Measurements from ENCODE around the gene PHC2. TPM values are rescaled to one million over a fixed set of nuclear protein-coding genes. Genes with fewer than 3 reads are reported as not detected.

The PHC2 gene
- polyA plus RNA-seq, 1 donor (not counting 4 experiments of a cell fraction or from before 2014, with no cell fraction given): 51.7 TPM

DNA sequence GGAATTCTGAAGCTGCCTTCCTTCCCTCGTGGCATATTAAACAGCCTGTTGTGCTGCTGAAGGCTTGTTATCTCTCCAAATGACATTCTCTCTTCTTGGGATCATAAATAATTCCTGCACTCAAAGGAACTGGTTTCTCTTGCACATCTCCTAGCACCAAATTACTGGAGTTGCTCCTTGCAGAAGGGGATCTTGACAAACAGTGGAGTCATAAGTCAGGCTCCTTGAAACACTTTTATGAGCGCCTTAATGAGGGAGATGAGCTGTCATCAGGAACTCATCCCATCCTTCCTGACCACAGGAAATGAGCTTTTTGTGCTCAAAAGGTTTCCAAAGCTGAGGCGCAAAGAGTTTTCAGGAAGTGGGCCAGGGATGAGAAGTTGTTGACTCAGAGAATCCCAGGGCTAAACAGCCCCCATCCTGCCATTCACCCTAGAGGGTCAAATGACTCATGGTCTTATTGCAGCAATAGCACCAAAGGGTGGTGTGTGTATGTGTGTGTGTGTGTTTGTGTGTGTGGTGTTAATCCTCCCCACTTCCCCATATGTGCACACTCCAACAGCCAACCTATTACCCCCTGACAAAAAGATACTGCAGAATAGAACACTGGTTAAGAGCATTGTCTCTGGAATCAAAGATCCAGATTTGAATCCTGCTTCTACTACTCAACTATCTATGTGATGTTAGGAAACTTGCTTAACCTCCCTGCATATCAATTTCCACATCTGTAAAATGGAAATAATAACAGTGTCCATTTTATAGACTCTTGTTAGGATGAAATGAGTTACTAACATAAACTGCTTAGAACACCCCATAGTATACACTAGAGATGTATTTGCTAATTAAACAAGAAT, 2.8 kb upstream of the PHC2 start:
- Histone ChIP-seq H2AFZ (ENCODE audit: control insufficient read depth, low read length) (no peak overlapping the region), H3K4me1 (ENCODE audit: control insufficient read depth, extremely low read depth, insufficient read depth, low read length) (peaks cover 48% of the 10 kb centered on the region), H3K9me1 (ENCODE audit: control insufficient read depth, extremely low read depth, insufficient read depth, low read length) (no peaks in the 10 kb centered on the region), H3K9me3 (ENCODE audit: control insufficient read depth, low read depth, low read length) (no peaks in the 10 kb centered on the region), H3K36me3 (ENCODE audit: control insufficient read depth in 2 of 2, extremely low read depth in 1 of 2, insufficient read depth in 2 of 2, low read length in 2 of 2) (no peaks in the 10 kb centered on the region), H3K79me2 (ENCODE audit: control insufficient read depth, insufficient read depth, low read length) (peaks cover 18% of the 10 kb centered on the region), H3K27me3 (ENCODE audit: control insufficient read depth, extremely low read depth, insufficient read depth, low read length) (no peaks in the 10 kb centered on the region), H3K27ac (ENCODE audit: control insufficient read depth, insufficient read depth, low read length) (peak overlapping the region; percentile 72), H3K4me3 (ENCODE audit: control insufficient read depth in 2 of 3, extremely low read depth in 1 of 3, insufficient read depth in 2 of 3, low read depth in 1 of 3, low read length in 3 of 3) (no peak overlapping the region), H3K9ac (ENCODE audit: control insufficient read depth, extremely low read depth, insufficient read depth, low read length) (no peak overlapping the region), H3K4me2 (ENCODE audit: control insufficient read depth, extremely low read depth, insufficient read depth, low read depth, low read length) (peak overlapping the region; percentile 69), H4K20me1 (ENCODE audit: control insufficient read depth, extremely low read depth, insufficient read depth, low read length) (no peaks in the 10 kb centered on the region)
- FAIRE-seq: peak; percentile 99
- TF ChIP-seq, protein P1, sequence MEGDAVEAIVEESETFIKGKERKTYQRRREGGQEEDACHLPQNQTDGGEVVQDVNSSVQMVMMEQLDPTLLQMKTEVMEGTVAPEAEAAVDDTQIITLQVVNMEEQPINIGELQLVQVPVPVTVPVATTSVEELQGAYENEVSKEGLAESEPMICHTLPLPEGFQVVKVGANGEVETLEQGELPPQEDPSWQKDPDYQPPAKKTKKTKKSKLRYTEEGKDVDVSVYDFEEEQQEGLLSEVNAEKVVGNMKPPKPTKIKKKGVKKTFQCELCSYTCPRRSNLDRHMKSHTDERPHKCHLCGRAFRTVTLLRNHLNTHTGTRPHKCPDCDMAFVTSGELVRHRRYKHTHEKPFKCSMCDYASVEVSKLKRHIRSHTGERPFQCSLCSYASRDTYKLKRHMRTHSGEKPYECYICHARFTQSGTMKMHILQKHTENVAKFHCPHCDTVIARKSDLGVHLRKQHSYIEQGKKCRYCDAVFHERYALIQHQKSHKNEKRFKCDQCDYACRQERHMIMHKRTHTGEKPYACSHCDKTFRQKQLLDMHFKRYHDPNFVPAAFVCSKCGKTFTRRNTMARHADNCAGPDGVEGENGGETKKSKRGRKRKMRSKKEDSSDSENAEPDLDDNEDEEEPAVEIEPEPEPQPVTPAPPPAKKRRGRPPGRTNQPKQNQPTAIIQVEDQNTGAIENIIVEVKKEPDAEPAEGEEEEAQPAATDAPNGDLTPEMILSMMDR (optimal IDR thresholded peaks at IDR 0.05 in 1 of 3, IDR thresholded peaks at IDR 0.05 in 1 of 3, conservative IDR thresholded peaks at IDR 0.05 in 1 of 3; ENCODE audit: extremely low read depth in 1 of 3, insufficient read depth in 2 of 3, low read length in 3 of 3): no peak
- TF ChIP-seq EZH2 (IDR thresholded peaks at IDR 0.05; ENCODE audit: low read length): no peak
- DNase-seq (ENCODE audit: low read depth, low spot score): peak; percentile 97
- dilution Hi-C loops (cut with MboI; ENCODE audit: extremely low pct_ligation_motif_present, low sequenced_read_pairs): no loop called here

DNA sequence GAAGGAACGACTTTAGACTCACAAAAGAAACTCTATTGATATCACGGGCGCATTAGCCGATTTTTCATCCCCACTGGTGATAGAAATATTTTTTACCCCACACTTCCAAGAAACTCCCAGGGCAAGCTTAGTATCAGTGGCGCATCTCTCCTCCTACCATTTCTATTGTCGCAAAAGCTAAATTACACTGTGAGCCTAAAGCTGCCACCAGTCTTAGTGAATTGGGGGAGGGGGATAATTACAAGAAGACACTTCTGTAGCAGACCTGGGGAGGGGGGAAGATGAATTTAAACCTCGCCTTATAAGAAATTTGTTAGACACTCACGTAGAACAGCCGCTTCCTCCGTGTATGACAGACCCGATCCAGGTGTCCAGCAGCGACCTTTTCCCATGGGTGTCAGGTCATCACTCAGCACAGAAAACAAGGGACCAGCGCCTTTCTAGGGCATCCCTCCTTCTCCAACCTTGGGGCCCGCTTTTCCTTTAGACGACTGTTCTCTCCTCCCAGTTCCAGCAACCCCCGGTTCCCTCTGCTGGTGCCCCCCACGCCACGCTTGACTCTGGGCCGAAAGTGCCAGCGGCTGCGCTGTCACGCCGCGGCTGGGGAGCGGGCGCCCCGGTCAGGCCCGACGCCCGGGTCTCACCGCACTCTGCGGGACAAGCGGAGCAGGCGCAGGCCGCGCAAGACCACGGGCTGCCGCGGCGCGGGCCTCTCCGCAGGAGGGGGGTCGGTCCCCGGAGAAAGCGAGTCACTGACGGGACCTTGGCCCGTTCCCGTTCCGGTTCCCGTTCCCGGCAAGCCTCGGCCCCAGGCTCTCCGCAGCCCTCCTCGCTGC, 821 bp downstream of the PHC2 start:
- Histone ChIP-seq H3K4me1 (ENCODE audit: control insufficient read depth, extremely low read depth, insufficient read depth, low read length) (peaks cover 61% of the 10 kb centered on the region), H3K27me3 (ENCODE audit: control insufficient read depth, extremely low read depth, insufficient read depth, low read length) (no peaks in the 10 kb centered on the region), H2AFZ (ENCODE audit: control insufficient read depth, low read length) (no peak overlapping the region), H3K9me3 (ENCODE audit: control insufficient read depth, low read depth, low read length) (no peaks in the 10 kb centered on the region), H4K20me1 (ENCODE audit: control insufficient read depth, extremely low read depth, insufficient read depth, low read length) (no peaks in the 10 kb centered on the region), H3K9me1 (ENCODE audit: control insufficient read depth, extremely low read depth, insufficient read depth, low read length) (no peaks in the 10 kb centered on the region), H3K9ac (ENCODE audit: control insufficient read depth, extremely low read depth, insufficient read depth, low read length) (peak overlapping the region; percentile 73), H3K36me3 (ENCODE audit: control insufficient read depth in 2 of 2, extremely low read depth in 1 of 2, insufficient read depth in 2 of 2, low read length in 2 of 2) (peaks cover 0 to 16% of the 10 kb centered on the region in 2 experiments), H3K4me2 (ENCODE audit: control insufficient read depth, extremely low read depth, insufficient read depth, low read depth, low read length) (peak overlapping the region; percentile 88), H3K27ac (ENCODE audit: control insufficient read depth, insufficient read depth, low read length) (peak overlapping the region; percentile 41), H3K4me3 (ENCODE audit: control insufficient read depth in 2 of 3, extremely low read depth in 1 of 3, insufficient read depth in 2 of 3, low read depth in 1 of 3, low read length in 3 of 3) (peak overlapping the region; percentile 68 to 83 (median 73)), H3K79me2 (ENCODE audit: control insufficient read depth, insufficient read depth, low read length) (peaks cover 55% of the 10 kb centered on the region)
- FAIRE-seq: no peak
- no peak for DNase-seq (ENCODE audit: low read depth, low spot score)
- TF ChIP-seq, protein P1 (optimal IDR thresholded peaks at IDR 0.05 in 1 of 3, IDR thresholded peaks at IDR 0.05 in 1 of 3, conservative IDR thresholded peaks at IDR 0.05 in 1 of 3; ENCODE audit: extremely low read depth in 1 of 3, insufficient read depth in 2 of 3, low read length in 3 of 3): no peak
- TF ChIP-seq EZH2 (IDR thresholded peaks at IDR 0.05; ENCODE audit: low read length): no peak
- dilution Hi-C loops (cut with MboI; ENCODE audit: extremely low pct_ligation_motif_present, low sequenced_read_pairs): no loop called here
